H1 (cell line): ENCODE data around the gene IP6K1. TPM values are rescaled to one million over a fixed set of nuclear protein-coding genes. Genes with fewer than 3 reads are reported as not detected.

Experiments
- CTCF ChIA-PET: fragments of 300-600 bp; sonication (Branson Sonifier 250); formaldehyde crosslinking; loops from one replicate; lab custom pipeline; 2021; ENCODE audit not compliant: partially characterized antibody; lab: Charles Lee
- POLR2A ChIA-PET: fragments of 300-600 bp; sonication (Branson Sonifier 250); formaldehyde crosslinking; loops from one replicate; lab custom pipeline; 2021; ENCODE audit warnings: inconsistent platforms; ENCODE audit not compliant: partially characterized antibody; lab: Charles Lee
- DNase-seq, 2 experiments: peaks; one replicate each; pipeline versions ENCODE4 v3.0.0 to v3.0.0-alpha.2; 2010 to 2022; ENCODE audit warnings: low spot score in 2 of 2, low read depth in 1 of 2, mixed read lengths in 1 of 2
- FAIRE-seq: peaks from 2 replicates; lab custom pipeline; 2011; peaks lifted over from hg19 to GRCh38; lab: Jason Lieb, UNC
- H2AFZ ChIP-seq: 2 replicates; pipeline ENCODE4 v1.8.1; 2012; ENCODE audit warnings: low read length, inconsistent platforms
- H2AK5ac ChIP-seq: 2 replicates; pipeline ENCODE4 v1.6.1; 2013; ENCODE audit warnings: low read depth, low read length
- H2BK120ac ChIP-seq: replicated peaks from 2 replicates; pipeline ENCODE3; 2013; ENCODE audit warnings: low read depth, low read length, inconsistent platforms
- H2BK12ac ChIP-seq: 2 replicates; pipeline ENCODE4 v1.6.1; 2013; ENCODE audit warnings: low read depth, low read length
- H2BK15ac ChIP-seq: 2 replicates; pipeline ENCODE4 v1.6.1; 2013; ENCODE audit warnings: low read length
- H2BK20ac ChIP-seq: 2 replicates; pipeline ENCODE4 v1.6.1; 2013; ENCODE audit warnings: low read length
- H2BK5ac ChIP-seq: 2 replicates; pipeline ENCODE4 v1.6.1; 2013; ENCODE audit warnings: low read depth, low read length
- H3K14ac ChIP-seq: 2 replicates; pipeline ENCODE4 v1.6.1; 2013; ENCODE audit warnings: inconsistent platforms; ENCODE audit not compliant: insufficient read length
- H3K18ac ChIP-seq: 2 replicates; pipeline ENCODE4 v1.6.1; 2013; ENCODE audit warnings: low read length; ENCODE audit errors: extremely low read depth
- H3K23ac ChIP-seq: 2 replicates; pipeline ENCODE4 v1.6.1; 2013; ENCODE audit warnings: inconsistent platforms; ENCODE audit not compliant: insufficient read length
- H3K23me2 ChIP-seq: 2 replicates; pipeline ENCODE4 v1.6.1; 2013; ENCODE audit warnings: low read depth, low read length
- H3K27ac ChIP-seq: 2 replicates; pipeline ENCODE4 v1.6.1; 2011; ENCODE audit warnings: low read depth, low read length, inconsistent platforms
- H3K27me3 ChIP-seq, 4 experiments: replicated peaks in 1 of 4; 1 replicate in 1 of 4; 2 replicates in 3 of 4; pipeline versions ENCODE4 v1.6.1 to v1.8.1; 2011 to 2013; ENCODE audit warnings: low read length in 3 of 4, mild to moderate bottlenecking in 3 of 4, inconsistent platforms in 2 of 4, mixed read lengths in 2 of 4, moderate library complexity in 1 of 4; ENCODE audit not compliant: control insufficient read depth in 3 of 4, insufficient read depth in 3 of 4; ENCODE audit errors: extremely low read depth in 1 of 4
- H3K36me3 ChIP-seq, 4 experiments: 2 replicates each; pipeline versions ENCODE4 v1.6.1 to v1.8.1; 2011 to 2013; ENCODE audit warnings: mild to moderate bottlenecking in 4 of 4, low read length in 3 of 4, moderate library complexity in 2 of 4, control low read depth in 1 of 4, inconsistent platforms in 1 of 4; ENCODE audit not compliant: insufficient read depth in 4 of 4, control insufficient read depth in 2 of 4
- H3K4ac ChIP-seq: replicated peaks from 2 replicates; pipeline ENCODE3; 2013; ENCODE audit warnings: low read length, low read depth, mixed read lengths, inconsistent platforms; ENCODE audit not compliant: insufficient read length
- H3K4me1 ChIP-seq, 4 experiments: replicated peaks in 1 of 4; 1 replicate in 1 of 4; 2 replicates in 3 of 4; pipeline versions ENCODE4 v1.6.1 to v1.8.1; 2011 to 2013; ENCODE audit warnings: low read length in 3 of 4, inconsistent platforms in 2 of 4, mixed read lengths in 1 of 4; ENCODE audit not compliant: insufficient read depth in 4 of 4, control insufficient read depth in 3 of 4
- H3K4me2 ChIP-seq, 2 experiments: 2 replicates each; pipeline versions ENCODE4 v1.6.1 to v1.8.1; 2011 to 2013; ENCODE audit warnings: low read depth in 2 of 2, low read length in 2 of 2, control low read depth in 1 of 2, inconsistent platforms in 1 of 2, mild to moderate bottlenecking in 1 of 2; ENCODE audit not compliant: insufficient read depth in 1 of 2
- H3K4me3 ChIP-seq, 4 experiments: fragments of 200-600, 300-600 bp in 1 of 4; sonication (generic), shearing (Covaris generic), sonication (Bioruptor Twin) in 1 of 4; 2 replicates each; pipeline versions ENCODE4 v1.5.1 to v1.8.1; 2011 to 2016; ENCODE audit warnings: low read length in 4 of 4, low read depth in 3 of 4, control low read depth in 2 of 4, inconsistent platforms in 2 of 4, mild to moderate bottlenecking in 2 of 4, mixed read lengths in 1 of 4, moderate library complexity in 1 of 4; ENCODE audit not compliant: insufficient read depth in 2 of 4; ENCODE audit errors: extremely low read depth in 1 of 4
- H3K56ac ChIP-seq: replicated peaks from 2 replicates; pipeline ENCODE3; 2013; ENCODE audit warnings: low read depth, mild to moderate bottlenecking, mixed read lengths, low read length, inconsistent platforms; ENCODE audit not compliant: insufficient read length
- H3K79me1 ChIP-seq: 2 replicates; pipeline ENCODE4 v1.6.1; 2013; ENCODE audit warnings: low read depth, low read length, control low read depth
- H3K79me2 ChIP-seq, 2 experiments: 2 replicates each; pipeline versions ENCODE4 v1.6.1 to v1.8.1; 2012 to 2013; ENCODE audit warnings: low read length in 2 of 2, mild to moderate bottlenecking in 2 of 2, inconsistent platforms in 1 of 2; ENCODE audit not compliant: insufficient read depth in 2 of 2, control insufficient read depth in 1 of 2
- H3K9ac ChIP-seq, 4 experiments: replicated peaks in 1 of 4; 1 replicate in 1 of 4; 2 replicates in 3 of 4; pipeline versions ENCODE4 v1.6.1 to v1.8.1; 2011 to 2013; ENCODE audit warnings: low read depth in 3 of 4, low read length in 3 of 4, control low read depth in 2 of 4, mild to moderate bottlenecking in 2 of 4, moderate library complexity in 2 of 4, inconsistent platforms in 1 of 4; ENCODE audit errors: extremely low read depth in 1 of 4
- H3K9me3 ChIP-seq, 2 experiments: 2 replicates each; pipeline versions ENCODE4 v1.6.1 to v1.8.1; 2012 to 2013; ENCODE audit warnings: mild to moderate bottlenecking in 2 of 2, moderate library complexity in 2 of 2, control low read depth in 1 of 2, inconsistent platforms in 1 of 2, low read depth in 1 of 2, low read length in 1 of 2, mixed read lengths in 1 of 2; ENCODE audit not compliant: insufficient read depth in 2 of 2
- H4K20me1 ChIP-seq, 2 experiments: replicated peaks in 1 of 2; 2 replicates each; pipeline versions ENCODE3 to v1.8.1; 2011 to 2013; ENCODE audit warnings: inconsistent platforms in 2 of 2, low read length in 2 of 2, mild to moderate bottlenecking in 1 of 2; ENCODE audit not compliant: insufficient read depth in 2 of 2, control insufficient read depth in 1 of 2
- H4K5ac ChIP-seq: 2 replicates; pipeline ENCODE4 v1.6.1; 2013; ENCODE audit warnings: low read length, low read depth, mixed read lengths, inconsistent platforms; ENCODE audit not compliant: insufficient read length
- H4K8ac ChIP-seq: 2 replicates; pipeline ENCODE4 v1.8.0; 2013; ENCODE audit warnings: mild to moderate bottlenecking, moderate library complexity, low read length, inconsistent platforms; ENCODE audit not compliant: insufficient read depth; ENCODE audit errors: extremely low read depth
- H4K91ac ChIP-seq: replicated peaks from 2 replicates; pipeline ENCODE3; 2013; ENCODE audit warnings: low read length, mixed read lengths, inconsistent platforms; ENCODE audit not compliant: insufficient read length
- ATF3 ChIP-seq: IDR thresholded peaks from 2 replicates; pipeline ENCODE4 v1.6.1; 2011; ENCODE audit warnings: low read depth, mild to moderate bottlenecking, low read length; ENCODE audit not compliant: insufficient read depth
- BACH1 ChIP-seq: IDR thresholded peaks from 2 replicates; pipeline ENCODE4 v1.6.1; 2012; ENCODE audit warnings: low read length, improper control_type of control experiment
- BRCA1 ChIP-seq: IDR thresholded peaks from 2 replicates; pipeline ENCODE4 v1.6.1; 2012; ENCODE audit warnings: low read depth, low read length, improper control_type of control experiment
- CHD1 ChIP-seq: IDR thresholded peaks from 2 replicates; pipeline ENCODE4 v1.6.1; 2012; ENCODE audit warnings: low read depth, low read length, improper control_type of control experiment
- CREB1 ChIP-seq: IDR thresholded peaks from 2 replicates; pipeline ENCODE4 v1.6.1; 2012; ENCODE audit warnings: inconsistent platforms
- EP300 ChIP-seq, 2 experiments: IDR thresholded peaks; 1 replicate in 1 of 2; 2 replicates in 1 of 2; pipeline ENCODE4 v1.6.1; 2011 to 2012; ENCODE audit warnings: low read depth in 2 of 2, low read length in 2 of 2, mild to moderate bottlenecking in 2 of 2, borderline replicate concordance in 1 of 2, inconsistent platforms in 1 of 2, moderate library complexity in 1 of 2
- EZH2 ChIP-seq: fragments of 200-600 bp; sonication (generic); IDR thresholded peaks from 2 replicates; pipeline ENCODE4 v1.7.1; 2012; ENCODE audit warnings: low read depth, mild to moderate bottlenecking, moderate library complexity, low read length, inconsistent platforms; ENCODE audit not compliant: severe bottlenecking
- JUND ChIP-seq: IDR thresholded peaks from 2 replicates; pipeline ENCODE4 v1.6.1; 2011; ENCODE audit warnings: mild to moderate bottlenecking, improper control_type of control experiment, low read length
- NRF1 ChIP-seq: IDR thresholded peaks from 2 replicates; pipeline ENCODE4 v1.6.1; 2011; ENCODE audit warnings: mild to moderate bottlenecking, low read depth, low read length, improper control_type of control experiment
- POLR2A ChIP-seq, 2 experiments: IDR thresholded peaks; 1 replicate in 1 of 2; 2 replicates in 1 of 2; pipeline ENCODE4 v1.6.1; 2011; ENCODE audit warnings: low read depth in 2 of 2, low read length in 2 of 2, mild to moderate bottlenecking in 2 of 2; ENCODE audit errors: control extremely low read depth in 1 of 2
- POLR2AphosphoS5 ChIP-seq: IDR thresholded peaks from 2 replicates; pipeline ENCODE4 v1.6.1; 2011; ENCODE audit warnings: low read depth, low read length
- RXRA ChIP-seq: IDR thresholded peaks from 2 replicates; pipeline ENCODE4 v1.6.1; 2011; ENCODE audit warnings: low read depth, mild to moderate bottlenecking, low read length, moderate library complexity; ENCODE audit not compliant: insufficient read depth
- SIX5 ChIP-seq: IDR thresholded peaks from 2 replicates; pipeline ENCODE4 v1.6.1; 2011; ENCODE audit warnings: mild to moderate bottlenecking, low read depth, low read length
- SP2 ChIP-seq: IDR thresholded peaks from 2 replicates; pipeline ENCODE4 v1.6.1; 2012; ENCODE audit warnings: mild to moderate bottlenecking, low read length, inconsistent platforms
- TBP ChIP-seq: IDR thresholded peaks from 2 replicates; pipeline ENCODE4 v1.6.1; 2011; ENCODE audit warnings: low read depth, low read length, improper control_type of control experiment
- WGBS, 2 experiments: shearing (Covaris generic) in 1 of 2; methylation state at CpG; one replicate each; pipeline versions ENCODE4 v1.1.6 to v1.1.7; 2013 to 2015; ENCODE audit warnings: low lambda C conversion rate in 2 of 2, mixed read lengths in 2 of 2, inconsistent platforms in 1 of 2, low coverage in 1 of 2, missing lambda C conversion rate in 1 of 2; ENCODE audit not compliant: insufficient replicate concordance in 2 of 2, insufficient coverage in 1 of 2, insufficient read length in 1 of 2; ENCODE audit errors: extremely low coverage in 1 of 2, missing lambda C conversion rate in 1 of 2; 5-methylcytosine and 5-hydroxymethylcytosine counted together
- polyA plus RNA-seq, 7 experiments: library from polyadenylated mRNA; depleted of rRNA in 3 of 7; stranded (reverse) in 5 of 7; unstranded in 2 of 7; fragments of >200 nt in 5 of 7; fragments of 200-250 nt in 2 of 7; gene quantifications; 1 replicate in 5 of 7; 2 replicates in 1 of 7; 4 replicates in 1 of 7; pipeline versions ENCODE4 v1.2.1 to v1.2.3, GENCODE V29; 2011 to 2013; ENCODE audit warnings: missing spikeins in 2 of 7, mixed read lengths in 2 of 7
- total RNA-seq: library from RNA; stranded (reverse); fragmentation: NEBNext Ultra II Directional; extraction: Animal tissue kit (Norgen Biotek cat#: 25700); gene quantifications from 2 replicates; pipeline ENCODE4 v1.2.1, GENCODE V29; 2021

Gene IP6K1
- total and polyA plus RNA-seq, 2 of the 8 experiments (the other 6 are each of a cell fraction or from before 2014, with no cell fraction given): 31.5 to 35.2 TPM

- no peaks in the 10 kb centered on the region for H3K79me1 ChIP-seq
- no peaks in the 10 kb centered on the region for H3K79me2 ChIP-seq
- no peak within 1 kb of the TSS for H2AFZ ChIP-seq
- H3K9me3 ChIP-seq: no peaks in the 10 kb centered on the region
- H3K14ac ChIP-seq: no peak within 1 kb of the TSS
- no peak within 1 kb of the TSS for H2AK5ac ChIP-seq
- no peak within 1 kb of the TSS for H3K9ac ChIP-seq
- H3K56ac ChIP-seq: no peak within 1 kb of the TSS
- no peak for FAIRE-seq
- no peak within 1 kb of the TSS for H2BK120ac ChIP-seq
- peaks cover 8% of the 10 kb centered on the region; the same call in 1 of the 2 replicates for H3K23me2 ChIP-seq
- no peak within 1 kb of the TSS for H2BK15ac ChIP-seq
- peak within 1 kb of the TSS; percentile 50; the same call in 1 of the 2 replicates for H2BK12ac ChIP-seq
- CTCF ChIA-PET: interaction anchor here (0.6 to 17.0 kb wide), 7 partner anchors 9 to 129 kb away, joined by 3 to 266 read pairs (median 4); no protein-coding TSS in a partner anchor
- H4K8ac ChIP-seq: peak within 1 kb of the TSS; percentile 15; the same call in 1 of the 2 replicates
- POLR2A ChIA-PET: no interaction called here
- peaks cover 0 to 17% (median 14%) of the 10 kb centered on the region in 4 experiments; a peak in 6 of 7 replicates for H3K27me3 ChIP-seq
- no peak within 1 kb of the TSS; the same call in 1 of the 2 replicates for H2BK5ac ChIP-seq
- no peak within 1 kb of the TSS for H4K91ac ChIP-seq
- no peak for DNase-seq
- no peak within 1 kb of the TSS for H3K4me2 ChIP-seq
- H4K5ac ChIP-seq: no peak within 1 kb of the TSS
- no peaks in the 10 kb centered on the region for H4K20me1 ChIP-seq
- H3K4me1 ChIP-seq: peaks cover 0 to 7% (median 5%) of the 10 kb centered on the region in 4 experiments; a peak in 5 of 7 replicates
- no peak within 1 kb of the TSS for H3K23ac ChIP-seq
- no peak within 1 kb of the TSS for H3K18ac ChIP-seq
- WGBS, 2 experiments: 92% methylated on average over 4 of the region's 4 CpGs; no CpG with 5 or more reads in 1 of the 2 experiments
- no peak within 1 kb of the TSS for H3K4ac ChIP-seq
- no peak within 1 kb of the TSS for H2BK20ac ChIP-seq
- no peak within 1 kb of the TSS for H3K27ac ChIP-seq
- no peaks in the 10 kb centered on the region for H3K36me3 ChIP-seq
- H3K4me3 ChIP-seq: no peak within 1 kb of the TSS
- TF ChIP-seq EP300 (IDR thresholded peaks at IDR 0.05; ENCODE audit: borderline replicate concordance in 1 of 2, low read depth in 2 of 2, low read length in 2 of 2) (no peak), SIX5 (no peak), SP2 (no peak), EZH2 (no peak), RXRA (no peak), CREB1 (no peak), JUND (no peak), POLR2A (IDR thresholded peaks at IDR 0.05; ENCODE audit: control extremely low read depth in 1 of 2, low read depth in 2 of 2, low read length in 2 of 2) (no peak), BACH1 (no peak), TBP (no peak), BRCA1 (no peak), POLR2AphosphoS5 (no peak), CHD1 (no peak), ATF3 (no peak), NRF1 (no peak)
Observed at GRCh38 chr3:49799761-49800160, 13.4 kb upstream of the IP6K1 start, which contains the start of gene CDHR4. CDHR4 (minus strand) TSS chr3:49799873; CDS start chr3:49799812, 61 bp downstream.
